ENCODE data around the gene TCTN1. TPM values are rescaled to one million over a fixed set of nuclear protein-coding genes. Genes with fewer than 3 reads are reported as not detected.

Gene TCTN1
- total RNA-seq, 1 donor from 2014 or later = 31.4 TPM

- H3K4me3 ChIP-seq = no peak overlapping the region
- intact Hi-C loops (cut with DNase I) = loop anchor here (10.0 kb wide), 1 partner anchor 81 kb away; the partner anchor contains the start of gene TCTN1
- H3K27ac ChIP-seq = no peak overlapping the region
- no peaks in the 10 kb centered on the region for H3K27me3 ChIP-seq
- H3K36me3 ChIP-seq = no peaks in the 10 kb centered on the region
- TF ChIP-seq, protein P1, sequence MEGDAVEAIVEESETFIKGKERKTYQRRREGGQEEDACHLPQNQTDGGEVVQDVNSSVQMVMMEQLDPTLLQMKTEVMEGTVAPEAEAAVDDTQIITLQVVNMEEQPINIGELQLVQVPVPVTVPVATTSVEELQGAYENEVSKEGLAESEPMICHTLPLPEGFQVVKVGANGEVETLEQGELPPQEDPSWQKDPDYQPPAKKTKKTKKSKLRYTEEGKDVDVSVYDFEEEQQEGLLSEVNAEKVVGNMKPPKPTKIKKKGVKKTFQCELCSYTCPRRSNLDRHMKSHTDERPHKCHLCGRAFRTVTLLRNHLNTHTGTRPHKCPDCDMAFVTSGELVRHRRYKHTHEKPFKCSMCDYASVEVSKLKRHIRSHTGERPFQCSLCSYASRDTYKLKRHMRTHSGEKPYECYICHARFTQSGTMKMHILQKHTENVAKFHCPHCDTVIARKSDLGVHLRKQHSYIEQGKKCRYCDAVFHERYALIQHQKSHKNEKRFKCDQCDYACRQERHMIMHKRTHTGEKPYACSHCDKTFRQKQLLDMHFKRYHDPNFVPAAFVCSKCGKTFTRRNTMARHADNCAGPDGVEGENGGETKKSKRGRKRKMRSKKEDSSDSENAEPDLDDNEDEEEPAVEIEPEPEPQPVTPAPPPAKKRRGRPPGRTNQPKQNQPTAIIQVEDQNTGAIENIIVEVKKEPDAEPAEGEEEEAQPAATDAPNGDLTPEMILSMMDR (IDR thresholded peaks at IDR 0.05) = no peak
- TF ChIP-seq POLR2A (IDR thresholded peaks at IDR 0.05) (no peak), POLR2AphosphoS5 (IDR thresholded peaks at IDR 0.05; ENCODE audit: insufficient read depth in 1 of 2, low read depth in 1 of 2) (no peak)
- no peaks in the 10 kb centered on the region for H3K9me3 ChIP-seq
- peaks cover 11% of the 10 kb centered on the region for H3K4me1 ChIP-seq
- DNase-seq (ENCODE audit: extremely low spot score in 2 of 2) = no peak
These were observed 82.4 kb downstream of the TCTN1 start for GRCh38 chr12:110696283-110696682.

- H3K27me3 ChIP-seq = no peaks in the 10 kb centered on the region
- no peaks in the 10 kb centered on the region for H3K9me3 ChIP-seq
- H3K4me1 ChIP-seq = peaks cover 11% of the 10 kb centered on the region
- TF ChIP-seq, protein P1 (IDR thresholded peaks at IDR 0.05) = no peak
- TF ChIP-seq POLR2AphosphoS5 (IDR thresholded peaks at IDR 0.05; ENCODE audit: insufficient read depth in 1 of 2, low read depth in 1 of 2) = no peak
- TF ChIP-seq POLR2A (IDR thresholded peaks at IDR 0.05) = no peak
- H3K4me3 ChIP-seq = no peak overlapping the region
- intact Hi-C loops (cut with DNase I) = loop anchor here (10.0 kb wide), 1 partner anchor 82 kb away; the partner anchor contains the start of gene TCTN1
- DNase-seq (ENCODE audit: extremely low spot score in 2 of 2) = no peak
- H3K27ac ChIP-seq = no peak overlapping the region
- H3K36me3 ChIP-seq = no peaks in the 10 kb centered on the region
These were observed 83.3 kb downstream of the TCTN1 start for GRCh38 chr12:110697236-110697635.

- intact Hi-C loops (cut with DNase I) = loop anchor here (10.0 kb wide), 1 partner anchor 84 kb away; the partner anchor contains the start of gene TCTN1
- peak overlapping the region; percentile 8 to 35 for H3K4me3 ChIP-seq
- H3K27ac ChIP-seq = no peak overlapping the region
- peaks cover 11% of the 10 kb centered on the region for H3K4me1 ChIP-seq
- H3K36me3 ChIP-seq = no peaks in the 10 kb centered on the region
- TF ChIP-seq, protein P1 (IDR thresholded peaks at IDR 0.05) = peak; percentile 33 to 58 (median 43)
- TF ChIP-seq POLR2AphosphoS5 (IDR thresholded peaks at IDR 0.05; ENCODE audit: insufficient read depth in 1 of 2, low read depth in 1 of 2) (peak; percentile 24 to 64), POLR2A (IDR thresholded peaks at IDR 0.05) (no peak)
- H3K27me3 ChIP-seq = no peaks in the 10 kb centered on the region
- DNase-seq (ENCODE audit: extremely low spot score in 2 of 2) = peak in 1 of 2 donors; percentile 91
- no peaks in the 10 kb centered on the region for H3K9me3 ChIP-seq
These were observed 84.4 kb downstream of the TCTN1 start for GRCh38 chr12:110698171-110698902.

Small RNAs within 50 kb of the gene (small RNA-seq; reads per million reads assigned to genes)
- gene RN7SL387P = not detected

Other genes starting within 250 kb of the TCTN1 start
- gene ANAPC7, start 210.4 kb upstream of the TCTN1 start, total RNA-seq = 57.9 TPM
- gene ARPC3, start 163.8 kb upstream of the TCTN1 start, total RNA-seq = 180 TPM
- 17.4 TPM for gene GPN3, start 145.9 kb upstream of the TCTN1 start, total RNA-seq
- gene FAM216A, start 145.3 kb upstream of the TCTN1 start, total RNA-seq = 11.0 TPM
- 74.9 TPM for gene VPS29, start 112.0 kb upstream of the TCTN1 start, total RNA-seq
- not detected for gene RAD9B, start 111.8 kb upstream of the TCTN1 start, total RNA-seq
- gene PPTC7, start 30.8 kb upstream of the TCTN1 start, total RNA-seq = 43.0 TPM
- gene HVCN1, start 75.0 kb downstream of the TCTN1 start, total RNA-seq = 7.6 TPM
- 87.9 TPM for gene PPP1CC, start 128.8 kb downstream of the TCTN1 start, total RNA-seq
- not detected for gene CCDC63, start 232.9 kb downstream of the TCTN1 start, total RNA-seq

Data from vagina (tissue), 2 donors.